Measurements from ENCODE around the gene KIF25.

Gene KIF25

DNA sequence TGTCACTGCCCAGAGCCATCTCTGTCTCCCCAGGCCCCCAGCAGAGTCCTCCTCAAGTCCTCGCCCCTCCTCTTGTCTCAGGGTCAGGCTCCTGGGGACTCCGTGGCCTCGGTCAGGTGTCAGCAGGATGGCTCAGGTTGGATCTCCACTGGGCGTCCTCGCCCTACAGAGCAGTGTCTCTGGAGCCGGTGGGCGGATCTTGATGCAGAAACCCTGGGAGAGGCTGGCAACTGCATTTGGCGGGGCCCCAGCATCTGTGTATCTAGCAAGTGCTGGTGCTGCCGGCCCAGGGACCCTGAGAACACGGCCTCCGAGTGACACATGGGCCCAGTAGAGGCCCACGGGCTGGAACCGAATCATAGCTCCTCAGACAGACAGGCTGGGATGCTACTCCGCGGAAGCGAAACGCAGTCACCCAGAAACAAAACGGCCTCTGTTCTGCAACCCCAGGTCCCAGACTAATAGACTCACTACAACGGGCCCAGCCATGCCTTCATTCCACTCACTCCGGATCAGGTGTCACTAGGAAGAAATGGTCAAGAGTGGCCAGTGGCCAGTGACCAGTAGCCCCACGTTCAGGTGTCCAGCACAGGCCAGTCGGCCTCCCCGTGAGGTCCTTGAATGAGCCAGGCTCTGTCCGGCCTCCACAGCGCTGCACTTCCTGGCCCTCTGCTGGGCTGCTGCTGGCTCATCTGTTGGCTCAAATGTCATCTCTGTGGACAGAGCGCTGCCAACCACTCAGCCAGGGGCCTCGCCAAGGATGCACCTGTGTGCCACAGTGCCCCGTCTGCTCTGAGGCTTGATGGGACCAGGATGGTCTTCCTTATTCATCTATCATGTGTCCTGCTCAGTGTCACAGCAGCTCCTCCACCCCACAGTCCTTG lies 94.2 kb downstream of the KIF25 start:
- DNase-seq = no peak

DNA sequence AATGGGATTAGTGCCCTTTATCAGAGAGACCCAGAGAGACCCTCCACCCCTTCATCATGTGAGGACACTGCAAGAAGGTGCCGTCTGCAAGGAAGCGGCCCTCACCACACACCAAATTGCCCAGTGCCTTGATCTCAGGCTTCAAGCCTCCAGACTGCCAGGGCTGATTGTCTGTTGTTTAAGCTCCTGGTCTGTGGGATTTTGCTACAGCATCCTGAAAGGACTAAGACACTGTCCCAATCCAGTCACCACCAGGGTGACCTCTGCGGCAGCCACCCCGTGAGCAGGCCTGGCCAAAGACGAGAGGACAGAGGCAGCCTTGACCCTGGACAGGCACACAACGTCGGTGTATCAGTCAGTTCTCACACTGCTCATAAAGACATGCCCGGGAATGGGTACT lies 95.1 kb downstream of the KIF25 start:
- DNase-seq = no peak

DNA sequence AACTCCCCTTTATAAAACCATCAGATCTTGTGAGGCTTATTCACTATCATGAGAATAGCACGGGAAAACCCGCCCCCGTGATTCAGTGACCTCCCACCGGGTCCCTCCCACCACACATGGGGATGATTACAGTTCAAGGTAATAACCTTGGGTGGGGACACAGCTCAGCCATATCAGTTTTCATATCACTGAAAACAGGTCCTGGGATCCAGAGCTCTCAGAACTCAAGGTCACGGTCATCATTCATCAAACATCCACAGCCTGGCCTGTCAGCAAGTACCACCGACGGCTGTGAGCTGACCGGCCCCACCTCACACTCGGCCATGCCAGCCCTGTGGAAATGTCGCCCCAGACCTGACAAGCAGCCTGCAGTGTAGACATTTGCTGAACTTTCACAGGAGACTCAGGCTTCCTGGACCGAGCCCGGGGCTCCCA lies 95.6 kb downstream of the KIF25 start:
- no peak for DNase-seq

DNA sequence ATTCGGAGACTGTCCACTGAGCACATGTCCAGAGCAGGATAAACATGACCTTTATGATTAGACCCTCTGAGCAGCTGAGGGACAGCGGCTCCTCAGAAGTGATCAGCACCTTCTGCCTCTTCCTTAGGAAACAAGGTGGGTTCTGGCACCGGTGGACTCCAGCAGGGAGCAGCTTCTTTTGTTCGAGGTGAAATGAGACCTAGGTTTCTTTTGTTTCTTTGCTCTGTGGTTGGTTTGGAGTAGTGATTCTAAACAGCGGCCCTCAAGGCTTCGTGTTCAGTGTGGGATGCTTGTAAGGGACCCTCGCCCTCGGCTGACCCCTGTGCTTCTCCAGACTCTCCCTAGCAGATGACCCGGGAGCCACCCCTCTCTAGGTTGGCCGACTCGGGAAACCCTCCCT lies 96.2 kb downstream of the KIF25 start:
- no peak for DNase-seq
